Mesothelial cell of epicardium (in vitro differentiated cells): ENCODE measurements around the gene FNDC3B. TPM values are rescaled to one million over a fixed set of nuclear protein-coding genes. Genes with fewer than 3 reads are reported as not detected.

Experiments
- DNase-seq, 2 experiments: peaks; one replicate each; pipeline ENCODE4 v3.0.0; 2021; ENCODE audit warnings: low spot score in 2 of 2; ENCODE audit not compliant: unreplicated experiment in 2 of 2
- H3K27ac Mint-ChIP-seq: 2 replicates; pipeline ENCODE4 v1.8.0; 2021; ENCODE audit warnings: mixed read lengths
- H3K27me3 Mint-ChIP-seq: 2 replicates; pipeline ENCODE4 v1.8.0; 2021; ENCODE audit warnings: low read depth, mixed read lengths
- H3K36me3 Mint-ChIP-seq: 2 replicates; pipeline ENCODE4 v1.8.0; 2021; ENCODE audit warnings: mixed read lengths
- H3K4me1 Mint-ChIP-seq: 2 replicates; pipeline ENCODE4 v1.8.0; 2021; ENCODE audit warnings: mixed read lengths
- H3K4me3 Mint-ChIP-seq: 2 replicates; pipeline ENCODE4 v1.8.0; 2021; ENCODE audit warnings: mild to moderate bottlenecking, moderate library complexity, mixed read lengths
- H3K9me3 Mint-ChIP-seq: 2 replicates; pipeline ENCODE4 v1.8.0; 2021; ENCODE audit warnings: mixed read lengths
- CTCF ChIP-seq: fragments of 200-600 bp; sonication (generic); IDR thresholded peaks from one replicate; pipeline ENCODE4 v1.5.0; 2021; ENCODE audit warnings: antibody characterized with exemption; ENCODE audit not compliant: unreplicated experiment
- total RNA-seq: library from RNA; stranded (reverse); gene quantifications from 3 replicates; pipeline ENCODE4 v1.2.1, GENCODE V29; 2021

The FNDC3B gene
- total RNA-seq, 1 donor from 2014 or later: 131 TPM

GRCh38 chr3:172259726-172260248 is 220.4 kb downstream of the FNDC3B start:
- peak overlapping the region; percentile 97 for H3K27ac Mint-ChIP-seq
- no peaks in the 10 kb centered on the region for H3K9me3 Mint-ChIP-seq
- DNase-seq: no peak
- H3K4me1 Mint-ChIP-seq: peaks cover 65% of the 10 kb centered on the region
- H3K27me3 Mint-ChIP-seq: no peaks in the 10 kb centered on the region
- peaks cover 14% of the 10 kb centered on the region for H3K36me3 Mint-ChIP-seq
- no peak for TF ChIP-seq CTCF
- H3K4me3 Mint-ChIP-seq: no peak overlapping the region

DNA sequence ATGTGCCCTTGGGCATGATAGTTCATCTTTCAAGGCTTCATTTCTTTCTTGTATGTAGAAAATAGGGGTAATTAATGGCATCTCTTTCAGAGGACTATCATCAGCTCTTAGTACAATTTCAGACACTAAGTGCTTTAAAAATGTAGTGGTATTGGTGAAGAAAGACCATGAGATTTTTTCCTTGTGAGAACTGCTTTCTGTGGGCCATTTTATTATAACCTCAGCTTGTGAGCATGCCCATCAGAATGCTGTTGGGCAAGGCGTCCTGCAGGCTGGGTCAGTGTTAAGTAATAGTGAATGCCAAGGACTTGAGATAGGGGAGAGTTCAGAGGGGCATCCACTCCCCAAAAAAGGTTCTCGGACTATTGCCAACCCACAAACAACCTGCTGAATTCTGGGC is 221.0 kb downstream of the FNDC3B start:
- H3K4me3 Mint-ChIP-seq: no peak overlapping the region
- no peaks in the 10 kb centered on the region for H3K27me3 Mint-ChIP-seq
- no peaks in the 10 kb centered on the region for H3K9me3 Mint-ChIP-seq
- peak overlapping the region; percentile 97 for H3K27ac Mint-ChIP-seq
- peaks cover 66% of the 10 kb centered on the region for H3K4me1 Mint-ChIP-seq
- no peak for DNase-seq
- no peak for TF ChIP-seq CTCF
- H3K36me3 Mint-ChIP-seq: peaks cover 12% of the 10 kb centered on the region

DNA sequence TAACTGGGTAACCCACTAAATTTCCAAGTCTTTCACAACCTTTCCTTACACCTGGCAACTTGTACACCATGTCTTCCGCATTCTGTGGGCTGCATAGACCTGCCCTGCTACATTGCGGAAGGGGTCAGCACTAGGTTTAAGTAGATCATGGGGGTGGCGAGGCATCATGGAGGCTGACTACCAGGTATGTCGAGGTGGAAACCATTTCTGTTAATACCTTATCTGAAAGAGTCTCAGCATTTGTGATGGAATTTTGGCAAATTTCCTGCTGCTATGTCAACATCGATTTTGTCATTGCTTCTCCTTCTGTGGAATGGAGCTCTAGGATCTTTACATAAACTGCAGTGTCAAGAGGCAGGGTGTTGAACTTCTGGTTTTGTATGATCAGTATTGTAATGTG is 221.7 kb downstream of the FNDC3B start:
- Mint-ChIP-seq H3K36me3 (peaks cover 11% of the 10 kb centered on the region), H3K4me1 (peaks cover 66% of the 10 kb centered on the region), H3K27me3 (no peaks in the 10 kb centered on the region), H3K9me3 (no peaks in the 10 kb centered on the region), H3K27ac (peak overlapping the region; percentile 97), H3K4me3 (no peak overlapping the region)
- TF ChIP-seq CTCF: no peak
- DNase-seq: no peak

GRCh38 chr3:172262991-172263608 is 223.7 kb downstream of the FNDC3B start:
- peaks cover 20% of the 10 kb centered on the region for H3K36me3 Mint-ChIP-seq
- peaks cover 4% of the 10 kb centered on the region for H3K9me3 Mint-ChIP-seq
- peaks cover 61% of the 10 kb centered on the region for H3K4me1 Mint-ChIP-seq
- no peak for DNase-seq
- no peaks in the 10 kb centered on the region for H3K27me3 Mint-ChIP-seq
- H3K4me3 Mint-ChIP-seq: no peak overlapping the region
- TF ChIP-seq CTCF: no peak
- H3K27ac Mint-ChIP-seq: peak overlapping the region; percentile 93

DNA sequence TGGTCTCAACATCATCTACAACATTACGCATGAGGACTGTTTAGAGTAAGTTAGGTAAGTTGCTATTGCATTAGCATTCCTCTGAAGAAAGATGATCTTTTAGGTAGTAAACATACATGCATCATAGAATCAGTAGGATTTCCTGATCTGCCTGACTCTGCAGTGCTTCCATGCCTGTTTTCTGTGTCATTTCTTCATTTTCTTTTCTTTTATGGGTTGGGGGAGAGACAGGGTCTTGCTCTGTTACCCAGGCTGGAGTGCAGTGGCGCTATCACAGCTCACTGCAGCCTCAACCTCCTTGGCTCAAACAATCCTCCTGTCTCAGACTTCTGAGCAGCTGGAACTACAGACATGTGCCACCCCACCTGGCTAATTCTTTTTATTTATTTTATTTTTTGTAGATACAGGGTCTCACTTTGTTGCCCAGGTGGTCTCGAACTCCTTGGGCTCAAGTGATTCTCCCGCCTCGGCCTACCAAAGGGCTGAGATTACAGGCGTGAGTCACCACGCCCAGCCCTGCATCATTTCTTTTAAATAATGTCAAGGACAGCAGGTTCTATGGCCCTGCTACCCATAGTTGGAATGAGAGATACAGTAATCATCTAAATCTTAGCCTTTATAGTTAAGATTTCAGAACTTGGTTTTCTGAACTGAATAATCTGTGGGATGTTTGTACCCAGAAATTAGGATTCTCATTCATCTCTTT is 224.6 kb downstream of the FNDC3B start:
- Mint-ChIP-seq H3K36me3 (peaks cover 23% of the 10 kb centered on the region), H3K4me1 (peaks cover 55% of the 10 kb centered on the region), H3K27ac (peak overlapping the region; percentile 93), H3K27me3 (no peaks in the 10 kb centered on the region), H3K4me3 (no peak overlapping the region), H3K9me3 (peaks cover 4% of the 10 kb centered on the region)
- no peak for TF ChIP-seq CTCF
- no peak for DNase-seq
